Activated CD8-positive, alpha-beta memory T cell treated with anti-CD3 and anti-CD28 coated beads for 4 hours (primary cell): ENCODE results near the gene LARGE2.

Experiments
- DNase-seq, 2 donors: peaks; one replicate each; pipeline ENCODE4 v3.0.0-alpha.2; 2020; ENCODE audit warnings: low read depth in 2 of 2

Gene LARGE2

DNA sequence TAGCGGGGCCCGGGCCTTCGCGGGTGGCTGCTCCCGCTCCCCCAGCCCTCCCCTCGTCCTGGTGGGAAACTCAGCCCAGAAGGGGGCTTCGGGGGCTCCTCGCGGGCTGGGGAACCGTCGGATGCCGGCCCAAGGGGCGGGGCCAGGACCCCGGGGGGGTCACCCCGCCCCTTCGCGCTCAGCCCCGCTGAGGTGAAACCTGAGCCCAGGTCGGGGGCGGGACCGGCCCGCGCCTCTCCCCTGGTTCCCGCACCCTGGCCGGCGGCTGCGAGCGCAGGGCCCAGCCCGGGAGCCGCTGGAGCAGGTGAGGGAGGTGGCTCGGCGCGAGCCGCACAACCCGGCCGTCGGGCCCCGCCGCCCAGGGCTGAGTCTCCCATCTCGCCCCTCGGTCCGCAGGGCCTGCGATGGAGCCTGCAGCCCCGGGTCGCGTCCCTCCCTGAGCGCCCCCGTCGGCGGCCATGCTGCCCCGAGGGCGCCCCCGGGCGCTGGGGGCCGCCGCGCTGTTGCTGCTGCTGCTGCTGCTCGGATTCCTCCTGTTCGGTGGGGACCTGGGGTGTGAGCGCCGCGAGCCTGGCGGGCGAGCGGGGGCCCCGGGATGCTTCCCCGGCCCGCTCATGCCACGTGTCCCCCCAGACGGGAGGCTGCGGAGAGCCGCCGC lies at the start of gene LARGE2:
Gene LARGE2, plus strand, starts transcription at position 232 of the 658 bp plus-strand sequence. Its CDS starts 227 bp downstream, at position 459.
- DNase-seq = no peak

- DNase-seq = no peak
Measured at GRCh38 chr11:45876401-45876800, 46.1 kb upstream of the LARGE2 start.

GRCh38 chr11:45877221-45877620 lies 45.2 kb upstream of the LARGE2 start:
- DNase-seq = no peak

DNA sequence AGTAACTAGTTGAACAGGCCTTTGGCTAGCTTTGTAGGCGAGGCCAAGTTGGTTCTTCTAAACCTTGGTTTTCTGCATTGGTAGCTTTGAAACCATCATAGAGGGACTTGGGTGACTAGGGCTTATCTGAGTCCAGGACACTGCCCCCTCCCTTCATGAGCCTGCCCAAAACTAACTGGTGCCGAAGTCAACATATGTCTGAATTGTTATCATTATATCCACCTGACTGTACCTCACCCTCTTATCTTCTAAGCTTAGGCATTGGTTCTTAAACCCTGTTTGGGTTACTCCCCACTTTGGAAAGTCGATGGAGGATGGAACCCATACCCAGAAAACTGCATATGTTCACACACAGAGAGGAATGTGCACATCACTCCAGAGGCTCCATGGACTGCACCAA lies 44.6 kb upstream of the LARGE2 start:
- DNase-seq = no peak

- no peak for DNase-seq
Measured at GRCh38 chr11:45879803-45880686, 42.4 kb upstream of the LARGE2 start.

GRCh38 chr11:45880772-45881570 lies 41.5 kb upstream of the LARGE2 start:
- DNase-seq = no peak

DNA sequence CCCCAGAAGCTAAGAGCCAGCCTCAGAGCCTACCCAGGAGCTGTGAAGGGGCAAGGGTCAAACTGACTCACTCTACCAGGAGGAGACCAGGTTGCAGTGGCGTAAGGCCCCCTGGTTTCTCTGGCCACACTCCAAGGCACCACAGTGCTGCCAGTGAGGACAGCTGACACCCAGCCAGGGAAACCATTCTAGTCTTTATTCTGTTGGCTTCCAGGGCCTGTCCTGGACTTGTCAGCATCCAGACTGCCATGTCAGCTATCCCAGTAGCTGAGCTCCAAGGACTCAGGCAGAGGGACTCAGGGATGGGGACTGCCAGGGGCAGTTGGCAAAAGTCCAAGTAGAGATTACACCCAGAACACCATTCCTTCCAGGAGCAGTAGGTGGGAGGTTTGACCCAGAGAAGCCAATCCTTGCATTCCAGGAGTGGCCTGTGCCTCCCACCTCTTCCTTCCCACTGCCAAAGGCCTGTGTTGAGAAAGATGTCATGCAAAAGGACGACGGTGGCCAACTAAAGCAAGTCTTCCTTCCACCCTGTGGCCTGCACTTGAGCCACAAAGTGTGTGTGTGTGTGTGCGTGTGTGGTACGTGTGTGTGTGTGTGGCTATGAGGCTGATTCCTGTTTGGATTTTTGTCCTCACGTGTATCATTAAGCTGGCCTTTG lies 40.6 kb upstream of the LARGE2 start:
- no peak for DNase-seq

DNA sequence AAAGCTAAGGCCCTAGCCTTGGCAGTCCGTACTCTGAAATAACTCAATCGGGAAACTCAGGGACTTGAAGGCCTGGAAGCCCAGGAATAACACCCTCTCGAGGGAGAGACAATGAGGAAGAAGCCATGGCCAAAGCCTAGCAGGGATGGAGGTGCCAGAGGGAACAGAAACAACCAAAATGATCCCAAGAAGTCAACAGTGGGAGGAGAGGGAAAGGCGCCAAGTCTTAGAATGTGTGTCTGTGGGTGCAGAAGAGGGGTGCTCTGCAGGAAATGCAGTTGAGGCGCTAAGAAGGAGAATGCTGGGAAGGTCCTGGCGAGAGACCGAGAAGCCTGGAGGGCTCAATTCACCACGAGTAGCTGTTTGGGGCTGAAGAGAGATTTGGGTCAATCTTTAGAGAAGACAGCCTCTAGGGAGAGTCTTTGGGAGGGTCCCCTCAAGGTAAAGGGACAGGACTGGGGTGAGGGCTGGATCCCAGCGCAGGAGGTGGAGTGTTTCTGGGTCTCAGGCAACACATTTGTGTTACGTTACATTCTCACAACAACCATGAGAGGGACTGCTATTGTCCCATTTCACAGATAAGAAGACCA lies 37.8 kb upstream of the LARGE2 start:
- no peak for DNase-seq

DNA sequence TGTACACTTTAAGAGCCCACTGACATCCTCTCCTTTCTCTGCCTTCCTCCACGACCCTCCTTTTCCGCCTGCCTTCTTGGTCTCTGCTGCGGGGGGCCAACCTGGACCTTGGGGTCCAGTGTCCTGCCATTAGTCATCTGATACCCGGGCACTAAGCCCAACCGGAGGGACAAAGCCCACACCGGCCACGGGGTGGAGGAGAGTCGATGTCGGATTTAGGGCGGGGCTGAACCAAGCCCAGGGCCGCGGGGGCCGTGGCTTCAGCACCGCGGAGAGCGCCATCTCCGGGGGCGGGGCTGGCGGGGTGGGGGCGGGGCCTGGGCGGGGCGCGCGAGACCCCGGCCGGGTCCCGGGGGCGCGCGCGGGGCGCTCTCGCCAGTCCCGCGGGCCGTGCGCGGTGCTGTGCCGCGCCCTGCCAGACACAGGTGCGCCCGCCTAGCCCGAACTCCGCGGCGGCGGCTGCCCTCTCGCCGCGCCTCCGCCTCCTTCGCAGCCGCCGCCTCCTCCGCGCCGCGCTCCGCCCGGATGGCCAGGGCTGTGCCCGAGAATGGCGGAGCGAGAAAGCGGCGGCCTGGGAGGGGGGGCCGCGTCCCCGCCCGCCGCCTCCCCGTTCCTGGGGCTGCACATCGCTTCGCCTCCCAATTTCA lies 37.1 kb upstream of the LARGE2 start, which contains the start of gene MAPK8IP1:
Gene MAPK8IP1, plus strand, starts transcription at position 378 of the 647 bp plus-strand sequence. Its CDS starts 170 bp downstream, at position 548.
- DNase-seq = peak in 1 of 2 donors; percentile 6

DNA sequence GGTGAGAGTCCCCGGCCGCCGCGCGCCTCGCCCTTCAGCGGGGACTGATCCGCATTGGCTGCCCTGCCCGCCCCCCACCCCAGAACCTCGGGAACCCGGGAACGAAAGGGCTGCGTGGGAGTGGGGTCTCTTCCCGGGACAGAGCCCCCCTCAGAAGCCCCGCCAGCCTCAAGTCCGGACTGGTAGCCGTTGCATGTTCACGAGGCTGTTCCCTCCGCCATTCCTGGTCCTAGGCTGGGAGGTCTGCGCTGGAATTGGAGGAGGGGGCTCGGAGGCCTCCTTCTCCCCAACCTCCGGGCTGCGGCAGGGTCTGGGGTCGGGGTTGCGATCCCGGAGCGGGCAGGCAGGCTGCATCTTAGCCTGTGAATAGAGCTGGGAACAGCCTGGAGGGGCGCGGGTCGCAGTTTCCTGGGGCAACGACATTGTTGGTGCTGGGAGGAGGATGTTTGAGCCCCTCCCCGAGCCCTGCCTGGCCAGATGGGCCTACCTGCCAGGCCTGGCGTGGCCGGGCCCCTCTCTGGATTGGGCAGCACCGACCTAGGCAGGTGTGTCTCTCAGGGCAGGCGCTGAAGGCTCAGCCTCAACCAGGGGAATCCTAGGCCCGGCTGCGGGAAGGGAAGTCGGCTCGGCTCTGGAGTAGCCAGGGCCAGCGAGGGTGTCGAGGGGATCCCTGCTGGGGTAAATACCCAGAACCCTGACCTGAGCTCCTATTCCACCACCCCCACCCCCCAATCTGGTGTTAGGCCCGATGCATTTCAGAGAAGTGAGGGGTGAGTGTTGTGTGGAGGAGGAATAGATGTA lies 36.3 kb upstream of the LARGE2 start:
- no peak for DNase-seq

- DNase-seq = no peak
Measured at GRCh38 chr11:45886816-45887520, 35.5 kb upstream of the LARGE2 start.

GRCh38 chr11:45887587-45887986 lies 34.9 kb upstream of the LARGE2 start:
- DNase-seq = no peak

DNA sequence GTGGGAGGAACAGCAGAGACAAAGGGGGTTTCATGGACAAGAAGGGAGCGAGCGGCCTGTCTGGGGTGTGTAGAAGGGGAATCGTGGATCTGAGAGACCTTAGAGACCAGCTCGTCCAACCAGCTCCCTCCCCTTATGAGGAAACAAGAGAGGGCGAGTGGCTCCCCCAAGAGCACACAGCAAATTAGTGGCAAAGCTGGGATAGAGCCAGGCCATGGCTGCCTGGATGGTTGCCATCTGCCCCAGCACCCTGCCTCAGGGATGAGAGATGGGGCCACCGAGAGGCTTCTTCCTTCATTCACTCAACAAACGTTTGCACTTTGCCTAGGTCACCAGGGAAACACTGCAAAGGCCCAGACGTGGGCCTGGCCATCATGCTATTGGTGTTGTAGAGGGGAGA lies 32.9 kb upstream of the LARGE2 start:
- no peak for DNase-seq

DNA sequence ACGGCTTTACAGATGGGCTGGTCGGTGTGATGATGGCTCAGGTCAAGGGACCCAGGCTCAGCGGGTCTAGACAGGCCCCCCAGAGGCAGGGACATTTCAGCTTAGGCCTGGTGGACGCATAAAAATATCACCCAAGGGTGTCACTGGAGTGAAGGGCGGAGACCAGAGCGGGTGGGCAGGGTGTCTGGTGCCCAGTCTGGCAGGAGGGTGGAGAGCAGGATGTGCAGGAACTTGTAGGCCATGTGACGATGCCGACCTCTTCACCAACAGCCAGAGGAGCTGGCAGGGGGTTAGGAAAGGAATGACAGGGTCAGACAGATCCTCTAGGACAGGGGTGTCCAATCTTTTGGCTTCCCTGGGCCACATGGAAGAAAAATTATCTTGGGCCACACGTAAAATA lies 32.5 kb upstream of the LARGE2 start:
- DNase-seq = no peak

DNA sequence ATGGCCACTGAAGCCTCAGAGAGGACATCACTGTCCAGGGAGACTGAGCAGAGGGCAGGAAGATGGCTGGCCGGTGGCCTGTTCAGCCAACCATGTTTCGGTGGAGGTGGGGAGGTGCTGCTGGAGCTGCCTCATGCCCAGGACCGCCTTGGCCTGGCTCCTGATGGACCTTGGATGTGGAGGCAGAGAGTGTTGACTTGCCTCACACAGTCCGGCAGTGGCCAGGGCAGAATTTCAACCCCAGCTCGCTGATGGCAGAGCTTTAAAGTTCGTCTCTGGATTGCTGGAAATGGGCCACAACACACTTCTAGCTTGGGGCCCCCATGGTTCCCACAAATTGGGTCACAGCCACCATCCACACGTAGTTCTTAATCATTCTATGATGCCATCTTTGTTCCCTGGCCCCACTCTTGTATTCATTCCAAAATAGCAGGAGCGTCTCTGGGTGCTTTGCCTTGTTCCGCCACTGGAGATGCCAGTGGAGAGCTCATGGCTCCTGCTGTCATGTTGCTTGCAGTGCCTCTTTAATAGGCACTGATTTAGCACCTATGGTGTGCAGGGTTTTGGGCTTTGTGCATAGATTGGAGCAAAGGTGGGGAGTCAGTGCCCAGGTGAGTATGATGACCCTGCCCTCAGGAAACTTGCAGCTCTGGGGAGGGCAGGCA lies 31.4 kb upstream of the LARGE2 start:
- DNase-seq = no peak

DNA sequence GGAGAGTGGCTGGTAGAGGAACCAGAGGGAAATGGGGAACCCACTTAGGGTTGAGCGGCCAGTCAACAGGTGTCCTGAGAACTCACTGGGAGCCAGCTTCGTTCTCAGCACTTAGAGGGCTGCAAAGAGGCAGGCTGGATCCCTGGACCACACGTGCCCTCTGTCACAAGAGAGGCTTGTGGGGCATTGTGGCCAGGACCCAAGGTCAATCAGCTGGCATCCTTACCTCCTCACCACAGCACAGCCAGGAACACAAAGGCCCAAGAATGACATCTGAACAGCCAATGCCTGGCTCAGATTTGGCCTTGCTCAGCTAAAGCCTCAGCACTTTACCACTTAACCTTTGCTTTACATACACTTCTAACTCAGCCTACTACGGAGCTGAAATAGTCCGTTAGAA lies 29.6 kb upstream of the LARGE2 start:
- DNase-seq = no peak

DNA sequence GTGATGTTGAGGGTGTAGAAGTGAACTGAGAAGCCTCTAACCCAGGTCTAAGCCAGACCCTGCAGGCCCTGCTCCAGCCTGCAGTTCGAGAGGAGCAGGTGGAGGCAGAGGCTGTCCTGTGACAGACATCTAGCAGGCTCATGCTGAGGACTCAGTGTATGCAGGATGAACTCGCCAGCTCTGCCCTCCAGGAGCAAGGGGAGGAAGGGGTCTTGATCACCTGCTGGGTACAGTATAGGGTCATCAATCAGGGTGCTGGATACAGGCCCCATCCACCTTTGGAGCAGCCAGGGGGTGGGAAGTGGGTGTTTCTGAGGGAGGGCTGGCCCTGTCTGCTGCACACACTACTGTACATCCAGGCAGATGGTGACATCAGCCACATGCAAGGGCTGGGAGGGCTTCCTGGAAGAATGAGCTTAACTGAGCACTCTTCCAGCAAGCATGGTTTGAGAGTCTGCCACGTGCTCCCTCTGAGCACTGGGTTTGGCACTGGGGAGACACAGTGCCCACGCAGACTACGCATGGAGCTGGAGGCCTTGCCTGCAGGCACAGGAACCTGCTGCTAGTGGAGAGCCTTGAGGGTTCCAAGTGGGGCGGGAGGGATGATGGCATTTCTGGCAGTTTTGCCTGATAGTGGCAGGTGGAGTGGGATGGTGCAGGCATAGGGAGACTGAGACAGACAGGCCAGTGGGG lies 27.8 kb upstream of the LARGE2 start:
- no peak for DNase-seq
